Measurements from ENCODE around the gene DAO.

DNA sequence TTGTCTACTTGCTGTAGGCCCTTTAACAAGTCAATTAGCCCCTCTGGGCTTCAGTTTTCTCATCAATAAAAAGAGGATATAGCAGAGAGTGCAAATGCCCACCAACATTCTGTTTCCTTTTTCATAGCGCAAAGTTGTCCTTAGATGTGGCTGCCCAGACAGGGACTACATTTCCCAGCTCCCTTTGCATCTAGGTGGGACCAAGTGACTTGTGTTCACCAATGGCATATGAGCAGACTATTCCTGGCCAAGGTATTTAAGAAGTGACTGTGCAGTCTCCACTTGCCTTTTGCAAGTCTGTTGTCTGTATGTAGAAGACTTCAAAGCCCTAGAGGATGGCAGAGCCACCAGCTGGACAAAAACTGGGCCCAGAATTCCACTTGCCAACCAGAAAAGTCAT, 59.7 kb downstream of the DAO start:
- TF ChIP-seq CTCF (conservative IDR thresholded peaks at IDR 0.05; ENCODE audit: low read depth, low read length) (no peak), SMC3 (IDR thresholded peaks at IDR 0.05; ENCODE audit: low read depth, low read length) (no peak), RFX5 (IDR thresholded peaks at IDR 0.05; ENCODE audit: low read depth, low read length) (no peak), POLR2A (IDR thresholded peaks at IDR 0.05; ENCODE audit: low read depth, low read length) (no peak)

Data from IMR-90 (cell line).